Erythroblast (primary cell): ENCODE data around the gene DGKD.

Experiments
- GATA1 ChIP-seq: IDR thresholded peaks from 2 replicates; pipeline ENCODE4 v1.6.1; 2011; ENCODE audit warnings: low read depth, mild to moderate bottlenecking, control low read depth, low read length, moderate library complexity
- POLR2A ChIP-seq: IDR thresholded peaks from 2 replicates; pipeline ENCODE4 v1.6.1; 2011; ENCODE audit warnings: mild to moderate bottlenecking, low read length

- no peak for TF ChIP-seq POLR2A
- no peak for TF ChIP-seq GATA1
Measured at GRCh38 chr2:233464056-233464455, 109.8 kb downstream of the DGKD start.
